Activated gamma-delta T cell treated with Interleukin-2 at 50 U/mL for 16 hours (primary cell): Measurements from ENCODE around the gene BOC.

Experiments used
- DNase-seq: peaks from one replicate; pipeline ENCODE4 v3.0.0-alpha.2; 2020

BOC gene

GRCh38 chr3:113253702-113254101 is 42.3 kb downstream of the BOC start:
- no peak for DNase-seq

GRCh38 chr3:113254171-113254947 is 43.0 kb downstream of the BOC start:
- DNase-seq, result no peak

GRCh38 chr3:113255100-113255853 is 43.9 kb downstream of the BOC start:
- no peak for DNase-seq

- no peak for DNase-seq
Measured at GRCh38 chr3:113255854-113256615, 44.7 kb downstream of the BOC start.

GRCh38 chr3:113258361-113258760 is 47.0 kb downstream of the BOC start:
- no peak for DNase-seq

- no peak for DNase-seq
Measured at GRCh38 chr3:113259196-113259595, 47.8 kb downstream of the BOC start.

- no peak for DNase-seq
Measured at GRCh38 chr3:113261063-113261625, 49.8 kb downstream of the BOC start.

- DNase-seq, result no peak
Measured at GRCh38 chr3:113261626-113262303, 50.4 kb downstream of the BOC start.

GRCh38 chr3:113262304-113262665 is 50.9 kb downstream of the BOC start:
- DNase-seq, result no peak

GRCh38 chr3:113263020-113263419 is 51.7 kb downstream of the BOC start:
- no peak for DNase-seq

GRCh38 chr3:113263778-113264177 is 52.4 kb downstream of the BOC start:
- DNase-seq, result no peak

- no peak for DNase-seq
Measured at GRCh38 chr3:113264283-113265131, 53.1 kb downstream of the BOC start.

- no peak for DNase-seq
Measured at GRCh38 chr3:113265231-113265630, 53.9 kb downstream of the BOC start.

- DNase-seq, result no peak
Measured at GRCh38 chr3:113266738-113267137, 55.4 kb downstream of the BOC start.

- DNase-seq, result no peak
Measured at GRCh38 chr3:113268311-113268710, 57.0 kb downstream of the BOC start.

GRCh38 chr3:113268942-113269341 is 57.6 kb downstream of the BOC start:
- DNase-seq, result no peak

- no peak for DNase-seq
Measured at GRCh38 chr3:113269661-113270060, 58.3 kb downstream of the BOC start.

GRCh38 chr3:113270068-113270467 is 58.7 kb downstream of the BOC start:
- no peak for DNase-seq

- DNase-seq, result no peak
Measured at GRCh38 chr3:113270786-113271185, 59.4 kb downstream of the BOC start.

GRCh38 chr3:113271189-113271588 is 59.8 kb downstream of the BOC start:
- DNase-seq, result no peak

- DNase-seq, result no peak
Measured at GRCh38 chr3:113271594-113272384, 60.4 kb downstream of the BOC start.
